Measurements from ENCODE around the gene HPCAL1.

Gene HPCAL1

DNA sequence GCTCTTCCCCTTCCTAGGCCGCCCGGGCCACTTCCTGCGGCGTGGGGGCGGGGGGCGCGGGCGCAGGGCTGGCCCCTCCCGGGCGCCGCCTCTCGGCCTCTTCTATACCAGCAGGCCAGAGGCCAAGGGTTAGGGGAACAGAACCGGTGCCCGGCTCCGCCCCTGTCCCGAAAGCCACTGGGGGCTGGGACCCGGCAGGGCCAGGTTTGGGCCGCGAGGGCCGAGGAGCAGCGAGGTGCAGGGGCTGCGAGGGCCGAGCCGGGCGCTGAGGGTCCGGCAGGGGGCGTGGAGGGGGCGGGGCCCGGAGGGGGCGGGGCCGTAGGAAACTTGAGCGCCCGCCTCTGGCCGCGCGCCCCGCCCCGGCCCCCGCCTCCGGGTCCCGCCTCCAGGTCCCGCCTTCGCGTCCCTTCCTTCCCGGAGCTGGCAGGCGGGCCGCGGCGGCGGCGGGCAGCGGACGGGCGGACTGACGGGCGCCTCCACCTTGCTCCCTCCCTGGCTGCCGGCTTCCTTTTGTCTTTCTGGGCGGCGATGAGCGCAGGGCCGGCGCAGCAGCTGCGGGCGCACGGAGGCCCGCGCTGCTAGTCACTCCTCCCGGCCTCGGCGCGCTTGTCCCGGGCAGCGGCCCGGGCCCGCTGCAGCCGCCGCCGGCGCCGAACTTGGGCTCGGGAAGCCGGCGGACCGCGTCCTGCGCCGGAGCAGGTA is at the start of gene HPCAL1:
Gene HPCAL1 (plus strand): TSS at position 426 of the 702 bp plus-strand sequence. CDS start 116,854 bp downstream, outside the sequence.
- in situ Hi-C loops (cut with HindIII; ENCODE audit: low sequenced_read_pairs) = no loop called here

DNA sequence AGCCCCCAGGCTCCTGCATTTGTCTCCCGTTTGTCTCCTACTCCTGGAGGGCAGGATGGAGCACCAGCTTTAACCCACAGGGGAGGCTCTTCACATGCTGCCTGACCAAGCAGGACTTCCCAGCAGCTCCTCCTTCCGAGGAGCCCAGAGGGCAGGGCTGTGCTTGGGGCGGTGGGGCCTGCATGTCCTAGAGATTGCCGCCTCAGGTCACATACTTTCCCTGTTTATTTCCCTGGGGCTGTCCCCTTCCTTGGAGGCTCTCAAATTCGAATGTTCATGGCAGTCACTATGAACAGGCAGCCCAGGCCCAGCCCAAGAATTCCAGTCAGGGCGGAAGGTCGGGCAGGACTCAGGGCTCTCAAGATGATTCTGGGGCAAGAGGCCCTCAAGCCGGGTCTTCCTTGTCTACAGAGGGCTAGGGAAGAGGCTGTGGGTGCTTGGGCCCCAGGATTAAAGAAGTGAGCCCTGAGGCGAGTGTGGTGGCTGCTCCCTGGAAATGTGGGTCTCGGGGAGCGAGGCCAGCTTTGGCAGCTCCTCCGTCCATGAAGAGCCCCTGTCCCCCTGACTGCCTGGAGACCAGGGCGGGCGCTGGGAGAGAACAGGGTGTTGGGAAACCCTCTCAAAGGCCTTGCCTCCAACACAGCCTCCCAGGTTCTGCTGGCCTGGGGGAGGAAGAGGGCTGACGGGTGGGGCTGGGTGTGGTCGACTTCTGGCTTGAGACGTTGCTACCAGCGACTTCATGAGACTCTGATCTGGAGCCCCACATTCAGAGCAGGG is 48.9 kb upstream of the HPCAL1 start:
- in situ Hi-C loops (cut with HindIII; ENCODE audit: low sequenced_read_pairs) = no loop called here

DNA sequence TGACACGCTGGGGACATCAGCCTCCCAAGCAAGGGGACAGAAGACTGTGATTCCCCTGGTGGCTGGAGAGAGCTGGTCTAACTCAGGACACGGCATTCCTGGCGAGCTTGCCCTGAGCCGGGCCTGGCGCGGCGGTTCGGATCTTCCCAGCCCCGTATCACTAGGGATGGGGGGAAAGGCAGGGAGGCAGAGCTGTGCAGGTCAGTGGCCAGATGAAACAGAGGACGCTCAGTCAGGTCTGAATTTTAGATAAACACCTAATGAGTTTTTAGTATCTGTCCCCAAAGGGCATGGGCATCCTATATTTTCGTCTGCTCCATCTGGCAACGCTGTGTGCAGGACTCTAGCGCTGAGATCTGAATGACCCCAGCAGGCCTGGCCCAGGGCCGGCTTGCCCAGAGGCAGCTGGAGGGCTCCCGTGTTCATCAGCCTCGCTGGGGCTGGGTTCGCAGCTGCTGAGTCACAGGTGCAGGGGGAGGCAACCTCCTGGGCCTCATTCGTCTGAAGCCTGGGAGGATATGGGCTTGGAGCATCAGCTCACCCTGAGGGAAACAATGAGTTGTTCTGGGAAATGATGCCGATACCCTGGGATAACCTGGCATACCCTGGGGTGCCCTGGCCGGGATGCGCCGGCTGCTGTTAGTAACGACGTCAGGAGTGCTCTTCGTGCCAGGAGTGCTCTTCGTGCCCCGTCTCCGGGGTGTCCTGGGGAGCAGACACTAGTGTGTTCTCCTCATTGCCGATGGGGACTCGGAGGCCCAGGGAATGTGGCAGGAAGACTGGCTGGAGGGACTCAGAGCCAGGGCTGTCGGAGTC is 48.1 kb upstream of the HPCAL1 start:
- in situ Hi-C loops (cut with HindIII; ENCODE audit: low sequenced_read_pairs) = no loop called here

DNA sequence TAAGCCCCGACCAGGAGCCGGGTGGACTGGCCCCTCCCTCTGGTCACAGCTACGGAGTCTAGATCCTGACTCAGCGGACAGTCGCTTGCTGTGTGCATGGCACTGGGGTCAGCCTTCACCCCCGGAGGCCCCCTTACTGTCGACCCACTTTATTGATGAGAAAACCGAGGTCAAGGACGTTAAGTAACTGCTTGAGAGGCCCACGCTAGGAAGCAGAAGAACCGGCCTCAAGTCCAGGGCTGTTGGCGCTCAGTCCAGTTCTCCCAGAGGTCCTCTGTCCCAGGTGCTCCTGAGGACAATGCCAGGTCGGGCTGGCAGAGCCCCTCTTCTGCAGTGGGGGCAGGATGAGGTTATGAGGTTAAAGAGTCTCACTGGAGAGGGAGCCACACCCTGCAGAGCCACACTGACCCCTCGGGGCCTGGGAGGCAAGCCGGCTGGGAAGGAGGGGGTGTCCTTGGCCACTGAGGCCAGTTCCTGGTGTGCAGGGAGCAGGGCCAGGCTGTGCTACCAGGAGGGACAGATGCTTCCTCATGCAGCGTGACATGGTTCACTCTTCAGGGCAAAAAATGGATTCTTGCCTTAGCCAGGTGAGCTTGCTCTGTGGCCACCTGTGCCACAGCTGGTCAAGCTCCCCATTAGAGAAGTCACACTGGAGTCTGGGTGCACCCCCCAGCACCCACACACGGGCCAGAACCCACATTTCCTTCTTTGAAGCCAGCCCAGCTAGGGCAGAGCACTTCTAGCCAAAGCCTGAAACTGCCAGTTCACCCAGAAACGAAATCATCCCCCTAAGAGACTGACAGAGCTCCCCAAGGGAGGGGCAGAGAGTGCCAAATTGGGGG is 47.3 kb upstream of the HPCAL1 start:
- in situ Hi-C loops (cut with HindIII; ENCODE audit: low sequenced_read_pairs) = no loop called here

DNA sequence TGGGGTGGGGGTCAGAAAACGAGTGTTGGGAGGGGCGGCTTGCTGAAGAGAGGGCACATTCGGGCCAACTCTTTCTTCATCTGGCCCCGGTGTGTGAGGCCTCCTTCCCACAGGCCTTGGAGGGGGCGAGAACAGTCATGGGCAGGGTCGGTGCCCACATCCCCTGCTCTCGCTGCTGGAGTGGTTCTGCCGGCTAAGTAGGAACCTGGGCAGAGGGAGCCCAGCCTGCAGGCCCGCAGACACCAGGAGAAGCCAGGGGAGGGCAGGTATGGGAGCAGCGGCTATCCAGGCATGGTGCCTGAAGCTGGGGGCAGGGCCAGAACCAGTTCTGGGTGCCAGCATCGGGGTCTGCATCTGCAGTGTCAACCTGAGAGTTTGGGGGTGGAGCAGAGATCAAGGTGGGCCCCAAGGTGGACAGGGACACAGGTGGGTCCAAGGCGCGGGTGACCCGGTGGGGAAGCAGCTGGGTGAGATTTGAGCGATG is 46.6 kb upstream of the HPCAL1 start:
- in situ Hi-C loops (cut with HindIII; ENCODE audit: low sequenced_read_pairs) = no loop called here

DNA sequence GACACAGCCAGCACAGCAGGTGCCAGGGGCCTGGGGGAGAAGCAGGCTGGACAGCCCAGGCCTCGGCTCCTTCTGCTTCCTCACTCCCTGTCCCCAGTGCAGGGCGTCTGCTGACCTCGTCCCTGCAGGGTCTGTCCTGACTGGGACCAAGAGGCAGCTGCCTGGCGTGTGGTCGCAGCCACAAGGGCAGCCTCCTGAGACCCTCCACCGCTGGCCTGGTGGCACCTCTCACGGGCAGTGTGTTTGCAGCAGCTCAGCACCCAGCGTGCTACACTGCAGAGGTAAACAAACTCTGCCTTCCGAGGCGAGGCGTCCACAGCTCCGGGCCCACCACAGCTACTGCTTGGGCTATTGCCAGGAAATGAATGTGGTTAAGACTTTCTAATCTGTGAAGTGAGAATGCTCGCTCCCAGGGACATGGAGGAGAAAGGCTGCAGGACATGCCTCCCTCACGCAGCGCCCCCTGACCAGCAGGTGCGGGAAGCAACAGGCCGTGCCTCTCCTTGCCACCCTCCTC is 46.1 kb upstream of the HPCAL1 start:
- in situ Hi-C loops (cut with HindIII; ENCODE audit: low sequenced_read_pairs) = no loop called here

DNA sequence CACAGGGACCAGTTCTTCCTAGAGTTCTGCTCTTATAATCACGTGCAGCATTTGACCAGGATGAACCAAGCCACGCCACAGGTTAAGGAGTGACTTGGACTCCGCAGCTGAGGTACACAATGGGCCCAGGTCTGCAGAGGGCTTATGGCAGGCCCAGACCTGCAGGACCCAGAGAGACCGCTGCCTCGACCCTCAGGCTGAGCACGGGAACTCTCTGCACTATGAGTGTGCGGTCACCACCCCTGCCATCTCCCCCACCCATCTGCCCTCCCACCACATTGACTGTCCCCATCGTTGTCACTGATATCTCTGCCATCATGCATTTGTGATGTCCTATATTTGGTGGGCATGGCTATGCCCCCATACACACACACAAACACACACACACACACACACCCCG is 45.7 kb upstream of the HPCAL1 start:
- in situ Hi-C loops (cut with HindIII; ENCODE audit: low sequenced_read_pairs) = no loop called here

DNA sequence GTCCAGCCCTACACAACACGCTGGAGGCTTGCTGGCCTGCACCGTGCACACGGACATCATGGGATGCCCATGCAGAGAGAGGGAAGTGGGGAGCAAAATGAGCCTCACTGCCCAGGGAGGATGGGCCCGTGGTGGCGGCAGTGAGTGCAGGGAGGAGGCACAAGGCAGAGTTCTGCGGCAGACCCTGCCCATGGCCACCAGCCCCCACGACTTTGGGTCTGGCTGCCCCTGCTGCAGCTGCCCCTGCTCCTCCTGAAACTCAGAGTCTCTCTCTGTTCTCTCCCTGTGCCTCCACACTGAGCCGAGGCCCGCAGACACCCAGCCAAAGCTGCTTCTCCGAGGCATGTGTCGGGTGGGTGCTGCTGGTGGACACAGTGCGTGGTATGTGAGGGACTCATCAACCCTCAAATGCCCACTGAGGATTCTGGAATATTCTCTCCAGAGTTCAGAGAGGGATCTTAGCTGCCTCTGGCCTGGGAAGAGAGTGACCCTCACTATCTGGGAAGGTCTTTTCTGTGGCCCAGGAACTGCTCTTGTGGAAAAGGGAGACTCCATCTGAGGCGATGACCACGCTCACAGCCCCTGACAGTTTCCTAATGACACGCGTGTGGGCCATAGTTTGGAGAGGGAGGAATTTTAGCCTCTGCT is 45.1 kb upstream of the HPCAL1 start:
- in situ Hi-C loops (cut with HindIII; ENCODE audit: low sequenced_read_pairs) = no loop called here

DNA sequence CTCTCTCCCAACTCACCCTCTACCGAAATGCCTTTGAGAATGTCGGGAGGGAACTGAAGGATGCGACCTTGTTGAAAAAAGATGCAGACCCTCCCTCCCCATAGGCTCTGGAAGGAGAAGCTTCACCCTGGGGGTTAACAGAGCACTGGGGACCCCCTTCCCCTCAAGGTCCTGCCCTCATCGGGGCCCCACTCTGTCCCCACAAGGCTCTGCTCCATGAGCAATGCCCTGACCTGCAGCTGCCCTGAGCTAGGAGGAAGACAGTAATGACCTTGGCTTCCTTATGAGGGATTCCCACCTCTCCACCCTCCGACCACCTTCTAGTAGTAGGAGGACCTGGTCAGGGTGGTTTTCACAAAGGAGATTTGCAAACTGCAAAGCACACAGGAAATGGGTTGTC is 44.4 kb upstream of the HPCAL1 start:
- in situ Hi-C loops (cut with HindIII; ENCODE audit: low sequenced_read_pairs) = no loop called here

DNA sequence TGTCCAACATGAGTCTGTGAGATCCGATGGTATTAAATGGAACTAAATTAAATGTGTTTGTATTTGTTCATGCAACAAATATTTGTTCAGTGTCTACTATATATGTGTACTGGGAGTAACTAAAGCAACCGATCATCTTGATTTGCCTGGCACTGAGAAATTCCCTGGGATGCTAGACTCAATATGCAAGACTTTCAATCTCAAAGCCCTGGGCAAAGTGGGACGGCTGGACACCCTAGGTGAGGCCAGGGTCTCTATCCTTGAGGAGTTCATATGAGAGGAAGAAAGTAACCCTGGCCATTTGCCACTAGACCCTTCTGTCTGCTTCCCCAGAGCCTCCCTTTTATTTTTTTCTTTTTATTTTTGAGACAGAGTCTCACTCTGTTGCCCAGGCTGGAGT is 44.0 kb upstream of the HPCAL1 start:
- in situ Hi-C loops (cut with HindIII; ENCODE audit: low sequenced_read_pairs) = no loop called here

DNA sequence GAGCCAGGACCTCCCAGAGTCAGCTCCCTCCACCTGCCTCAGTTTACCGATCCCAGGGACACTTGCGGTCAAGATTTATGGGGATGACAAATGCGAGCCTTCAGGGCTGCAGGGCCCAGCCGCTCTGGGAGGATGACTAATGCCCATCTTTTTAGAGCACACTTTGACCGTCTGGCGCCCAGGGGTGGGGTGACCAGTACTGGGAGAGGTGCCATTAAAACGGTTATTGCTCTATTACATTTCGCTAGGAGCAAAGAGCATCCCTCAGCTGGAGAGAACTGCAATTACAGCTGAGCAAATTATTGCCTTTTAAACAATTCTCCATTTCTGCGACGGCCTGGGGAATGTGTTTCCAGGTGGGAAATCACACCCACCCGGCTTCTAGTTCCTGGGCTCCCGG is 42.6 kb upstream of the HPCAL1 start:
- in situ Hi-C loops (cut with HindIII; ENCODE audit: low sequenced_read_pairs) = loop anchor here (5.0 to 10.0 kb wide), 2 partner anchors 33 to 405 kb away; no protein-coding TSS in a partner anchor

DNA sequence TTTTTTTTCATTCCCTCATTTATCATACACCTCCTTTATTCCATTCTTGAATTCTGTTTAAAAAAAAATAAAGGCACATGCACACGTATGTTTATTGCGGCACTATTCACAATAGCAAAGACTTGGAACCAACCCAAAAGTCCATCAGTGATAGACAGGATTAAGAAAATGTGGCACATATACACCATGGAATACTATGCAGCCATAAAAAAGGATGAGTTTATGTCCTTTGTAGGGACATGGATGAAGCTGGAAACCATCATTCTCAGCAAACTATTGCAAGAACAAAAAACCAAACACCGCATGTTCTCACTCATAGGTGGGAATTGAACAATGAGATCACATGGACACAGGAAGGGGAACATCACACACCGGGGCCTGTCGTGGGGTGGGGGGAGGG is 39.2 kb upstream of the HPCAL1 start:
- in situ Hi-C loops (cut with HindIII; ENCODE audit: low sequenced_read_pairs) = loop anchor here (5.0 to 10.0 kb wide), 2 partner anchors 36 to 401 kb away; no protein-coding TSS in a partner anchor

DNA sequence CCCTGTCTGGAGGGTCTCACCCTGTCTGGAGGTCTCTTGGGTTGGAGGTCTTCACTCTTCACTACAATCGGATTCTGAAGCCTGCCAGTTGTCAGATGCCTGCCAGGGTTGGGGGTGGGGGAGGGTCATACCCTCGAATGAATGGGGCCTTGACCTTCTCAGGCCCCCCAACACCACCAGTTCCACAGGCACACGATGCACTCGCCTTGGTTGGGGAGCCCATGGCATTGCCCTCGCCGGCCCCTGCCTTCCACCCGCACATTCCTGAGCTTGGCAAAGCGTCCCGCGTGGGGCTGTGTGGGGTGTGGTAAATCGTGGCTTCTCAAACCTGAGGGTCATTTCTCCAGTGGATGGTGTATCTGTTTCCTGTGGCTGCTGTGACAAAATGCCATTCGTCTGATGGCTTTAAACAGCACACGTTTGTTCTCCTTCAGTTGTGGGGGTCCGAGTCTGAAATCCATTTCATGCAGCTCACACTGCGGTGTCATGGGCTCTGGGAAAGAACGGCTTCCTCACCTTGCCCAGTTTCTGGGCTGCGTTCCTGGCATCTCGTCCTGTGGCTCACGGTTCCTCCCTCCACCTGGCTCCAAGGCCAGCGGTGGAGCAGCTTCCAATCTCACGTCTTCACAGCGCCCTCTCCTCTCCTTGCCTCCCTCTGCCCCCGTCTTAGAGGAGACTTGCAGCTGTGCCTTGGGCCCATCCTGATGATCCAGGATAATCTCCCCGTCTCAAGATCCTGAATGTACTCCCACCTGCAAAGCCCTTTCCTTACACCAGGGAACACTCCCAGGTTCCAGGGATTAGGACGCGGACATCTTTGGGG is 38.0 kb upstream of the HPCAL1 start:
- in situ Hi-C loops (cut with HindIII; ENCODE audit: low sequenced_read_pairs) = loop anchor here (5.0 to 10.0 kb wide), 2 partner anchors 37 to 400 kb away; no protein-coding TSS in a partner anchor

DNA sequence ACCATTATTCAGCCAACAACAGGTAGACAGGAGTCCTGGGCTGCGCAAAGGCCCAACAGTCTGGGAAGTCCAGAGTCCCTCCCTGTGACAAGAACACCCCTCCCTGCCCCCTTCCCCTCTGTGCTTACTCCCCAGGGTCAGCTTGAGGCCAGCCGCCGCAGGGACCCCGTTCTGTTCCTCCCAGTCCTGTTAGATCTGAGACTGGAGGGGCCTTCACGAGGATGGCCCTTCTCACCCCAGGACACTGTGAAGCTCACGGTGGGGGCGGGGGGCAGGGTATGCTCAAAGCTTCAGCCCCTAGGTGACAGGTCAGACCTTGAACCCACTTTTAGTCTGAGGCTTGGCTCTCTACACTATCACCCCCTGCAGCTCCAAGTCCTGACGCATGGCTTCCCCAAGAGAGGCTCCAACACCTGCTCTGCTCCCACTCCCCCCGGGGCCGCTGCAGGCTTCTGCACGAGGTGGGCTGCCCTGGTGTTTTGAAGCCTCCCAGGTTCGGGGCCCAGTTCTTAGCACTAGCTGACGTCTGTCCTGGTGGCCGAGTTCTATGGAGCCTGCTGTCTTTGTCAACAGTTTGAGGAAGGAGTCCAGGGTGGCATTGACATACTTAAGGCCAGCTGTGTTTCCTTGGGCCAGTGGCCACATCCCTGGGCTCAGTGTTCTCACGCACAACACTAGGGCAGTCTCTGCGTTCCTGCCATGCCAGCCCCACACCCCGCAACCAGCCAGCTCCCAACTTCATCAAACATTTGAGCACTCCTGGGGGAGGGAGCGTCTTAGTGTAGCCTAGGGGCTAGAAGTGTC is 37.2 kb upstream of the HPCAL1 start:
- in situ Hi-C loops (cut with HindIII; ENCODE audit: low sequenced_read_pairs) = loop anchor here (10.0 kb wide), 1 partner anchor 399 kb away; no protein-coding TSS in a partner anchor

DNA sequence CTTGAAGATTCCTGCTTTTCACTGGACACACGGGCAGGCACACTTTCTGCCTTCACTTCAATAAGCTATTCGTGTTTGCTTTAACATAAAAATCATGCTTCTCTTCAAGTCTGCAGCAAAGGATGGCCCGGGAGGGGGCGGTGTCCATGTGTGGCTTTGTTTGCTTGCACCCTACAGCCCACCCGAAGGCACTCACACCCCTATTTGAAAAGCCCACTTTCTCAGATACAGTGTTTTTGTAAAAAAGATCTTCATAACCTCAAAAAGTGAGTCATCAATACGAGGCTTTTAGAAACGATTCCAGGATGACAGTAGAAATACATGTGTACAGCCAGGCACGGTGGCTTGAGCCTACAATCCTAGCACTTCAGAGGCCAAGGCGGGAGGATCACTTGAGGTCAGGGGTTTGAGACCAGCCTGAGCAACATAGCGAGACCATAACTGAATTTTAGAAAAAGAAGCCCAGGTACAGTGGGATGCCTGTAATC is 36.5 kb upstream of the HPCAL1 start:
- in situ Hi-C loops (cut with HindIII; ENCODE audit: low sequenced_read_pairs) = loop anchor here (10.0 kb wide), 1 partner anchor 399 kb away; no protein-coding TSS in a partner anchor

DNA sequence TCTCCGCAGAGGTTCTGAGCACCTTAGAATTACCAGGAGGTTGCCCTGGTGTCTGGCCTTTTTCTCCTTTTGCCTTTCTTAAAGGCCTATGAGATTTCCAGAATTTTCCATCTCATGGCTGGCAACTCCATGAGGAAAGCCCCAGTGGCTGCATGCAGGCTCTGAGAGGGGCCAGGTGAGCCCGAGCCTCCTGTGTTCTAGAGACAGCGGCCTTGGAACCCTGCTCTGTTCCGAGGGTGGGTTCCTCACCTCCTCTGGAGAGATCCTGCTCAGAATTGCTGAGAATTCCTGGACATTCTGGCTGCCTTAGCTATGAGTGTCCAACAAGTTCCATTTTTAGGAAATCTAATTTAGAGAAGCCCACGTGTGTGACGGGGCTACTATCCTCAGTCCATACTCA is 35.7 kb upstream of the HPCAL1 start:
- in situ Hi-C loops (cut with HindIII; ENCODE audit: low sequenced_read_pairs) = loop anchor here (10.0 kb wide), 1 partner anchor 398 kb away; no protein-coding TSS in a partner anchor
